SK-N-MC (cell line): ENCODE results near the gene NLK.
"Not testable (repeated sequence)": the region's sequence is repeated elsewhere in the genome, so short reads cannot be mapped to it uniquely, and the experiment has no call there.

Experiments
- DNase-seq: peaks from one replicate; pipeline ENCODE4 v3.0.0-alpha.2; 2011; ENCODE audit warnings: low read depth, low spot score
- H3K27ac ChIP-seq: fragments of 200-600 bp; sonication (generic); 2 replicates; pipeline ENCODE4 v1.5.1; 2016; ENCODE audit warnings: mixed run types
- H3K36me3 ChIP-seq: fragments of 200-600 bp; sonication (generic); 2 replicates; pipeline ENCODE4 v1.6.1; 2017; ENCODE audit warnings: antibody characterized with exemption, low read length, mixed read lengths; ENCODE audit not compliant: insufficient read depth
- H3K4me3 ChIP-seq: fragments of 200-600 bp; sonication (generic); 2 replicates; pipeline ENCODE4 v1.5.1; 2016
- H3K9ac ChIP-seq: fragments of 200-600 bp; sonication (generic); 2 replicates; pipeline ENCODE4 v1.8.0; 2017; ENCODE audit warnings: mixed run types, mixed read lengths; ENCODE audit not compliant: insufficient read length
- H3K9me3 ChIP-seq: fragments of 200-600 bp; sonication (generic); 2 replicates; pipeline ENCODE4 v1.6.1; 2017; ENCODE audit warnings: low read depth, mild to moderate bottlenecking, antibody characterized with exemption, low read length, moderate library complexity, mixed read lengths
- EZH2 ChIP-seq: fragments of 200-600 bp; sonication (generic); IDR thresholded peaks from one replicate; pipeline ENCODE4 v1.6.1; 2017; ENCODE audit warnings: antibody characterized with exemption
- FOXP2 ChIP-seq: optimal IDR thresholded peaks from 2 replicates; pipeline ENCODE3; 2011; ENCODE audit warnings: mild to moderate bottlenecking, moderate library complexity; ENCODE audit not compliant: insufficient read depth; ENCODE audit errors: extremely low read length, control extremely low read depth
- POLR2AphosphoS5 ChIP-seq: IDR thresholded peaks from 2 replicates; pipeline ENCODE4 v1.6.1; 2012; ENCODE audit warnings: mild to moderate bottlenecking, low read depth, low read length, borderline replicate concordance

The NLK gene

GRCh38 chr17:28173031-28173561 lies 130.6 kb downstream of the NLK start:
- no peak overlapping the region for H3K9ac ChIP-seq
- no peaks in the 10 kb centered on the region for H3K9me3 ChIP-seq
- DNase-seq = no peak
- H3K36me3 ChIP-seq = peaks cover 3% of the 10 kb centered on the region
- H3K4me3 ChIP-seq = peak overlapping the region; percentile 50; the same call in 1 of the 2 replicates
- H3K27ac ChIP-seq = peak overlapping the region; percentile 77
- no peak for TF ChIP-seq POLR2AphosphoS5
- no peak for TF ChIP-seq EZH2
- no peak for TF ChIP-seq FOXP2

GRCh38 chr17:28173801-28174200 lies 131.3 kb downstream of the NLK start:
- H3K36me3 ChIP-seq = no peaks in the 10 kb centered on the region; the same call in 1 of the 2 replicates
- H3K9me3 ChIP-seq = no peaks in the 10 kb centered on the region
- TF ChIP-seq FOXP2 = no peak
- no peak for TF ChIP-seq POLR2AphosphoS5
- TF ChIP-seq EZH2 = no peak
- peak overlapping the region; percentile 35 for H3K27ac ChIP-seq
- peak overlapping the region; percentile 9; the same call in 1 of the 2 replicates for H3K4me3 ChIP-seq
- H3K9ac ChIP-seq = no peak overlapping the region
- DNase-seq = no peak

- H3K4me3 ChIP-seq = no peak overlapping the region
- H3K9me3 ChIP-seq = no peaks in the 10 kb centered on the region
- DNase-seq = no peak
- H3K36me3 ChIP-seq = no peaks in the 10 kb centered on the region; the same call in 1 of the 2 replicates
- no peak for TF ChIP-seq EZH2
- no peak for TF ChIP-seq FOXP2
- no peak for TF ChIP-seq POLR2AphosphoS5
- peak overlapping the region; percentile 35 for H3K27ac ChIP-seq
- no peak overlapping the region for H3K9ac ChIP-seq
Measured at GRCh38 chr17:28174352-28175046, 132.0 kb downstream of the NLK start.

GRCh38 chr17:28177351-28177750 lies 134.9 kb downstream of the NLK start:
- TF ChIP-seq FOXP2 = no peak
- TF ChIP-seq POLR2AphosphoS5 = no peak
- TF ChIP-seq EZH2 = no peak
- H3K36me3 ChIP-seq = no peaks in the 10 kb centered on the region; the same call in 1 of the 2 replicates
- H3K27ac ChIP-seq = no peak overlapping the region; the same call in 1 of the 2 replicates
- no peak overlapping the region for H3K9ac ChIP-seq
- H3K4me3 ChIP-seq = no peak overlapping the region
- H3K9me3 ChIP-seq = no peaks in the 10 kb centered on the region
- DNase-seq = no peak

GRCh38 chr17:28178800-28179199 lies 136.3 kb downstream of the NLK start:
- Histone ChIP-seq H3K4me3 (no peak overlapping the region), H3K9ac (no peak overlapping the region), H3K9me3 (no peaks in the 10 kb centered on the region), H3K27ac (no peak overlapping the region), H3K36me3 (no peaks in the 10 kb centered on the region; the same call in 1 of the 2 replicates)
- DNase-seq = no peak
- no peak for TF ChIP-seq POLR2AphosphoS5
- no peak for TF ChIP-seq EZH2
- TF ChIP-seq FOXP2 = no peak

GRCh38 chr17:28180449-28180848 lies 138.0 kb downstream of the NLK start:
- Histone ChIP-seq H3K36me3 (peaks cover 14% of the 10 kb centered on the region), H3K9ac (no peak overlapping the region), H3K9me3 (0 out of 2 replicates have a peak, but pooled peaks cover 4% of the 10 kb centered on the region), H3K27ac (peak overlapping the region; percentile 51), H3K4me3 (no peak overlapping the region)
- DNase-seq = no peak
- TF ChIP-seq POLR2AphosphoS5 = no peak
- no peak for TF ChIP-seq FOXP2
- no peak for TF ChIP-seq EZH2

- no peak for TF ChIP-seq FOXP2
- TF ChIP-seq POLR2AphosphoS5 = no peak
- TF ChIP-seq EZH2 = no peak
- no peak overlapping the region for H3K27ac ChIP-seq
- H3K36me3 ChIP-seq = peaks cover 25% of the 10 kb centered on the region
- no peak overlapping the region for H3K4me3 ChIP-seq
- no peak overlapping the region for H3K9ac ChIP-seq
- DNase-seq = no peak
- H3K9me3 ChIP-seq = 0 out of 2 replicates have a peak, but pooled peaks cover 7% of the 10 kb centered on the region
Measured at GRCh38 chr17:28181568-28181967, 139.1 kb downstream of the NLK start.

GRCh38 chr17:28182559-28182958 lies 140.1 kb downstream of the NLK start:
- Histone ChIP-seq H3K9ac (no peak overlapping the region), H3K4me3 (no peak overlapping the region), H3K9me3 (0 out of 2 replicates have a peak, but pooled peaks cover 7% of the 10 kb centered on the region), H3K27ac (no peak overlapping the region), H3K36me3 (peaks cover 26% of the 10 kb centered on the region)
- TF ChIP-seq EZH2 (no peak), POLR2AphosphoS5 (no peak), FOXP2 (no peak)
- DNase-seq = no peak

GRCh38 chr17:28185658-28186057 lies 143.2 kb downstream of the NLK start:
- peaks cover 26% of the 10 kb centered on the region for H3K36me3 ChIP-seq
- 0 out of 2 replicates have a peak, but pooled peaks cover 7% of the 10 kb centered on the region for H3K9me3 ChIP-seq
- DNase-seq = no peak
- no peak overlapping the region for H3K4me3 ChIP-seq
- H3K27ac ChIP-seq = no peak overlapping the region
- no peak overlapping the region for H3K9ac ChIP-seq
- no peak for TF ChIP-seq POLR2AphosphoS5
- TF ChIP-seq FOXP2 = no peak
- TF ChIP-seq EZH2 = no peak

GRCh38 chr17:28186472-28186871 lies 144.0 kb downstream of the NLK start:
- DNase-seq, H3K4me3 ChIP-seq, H3K9ac ChIP-seq, H3K9me3 ChIP-seq, H3K27ac ChIP-seq: not testable (repeated sequence)
- H3K36me3 ChIP-seq = peaks cover 28% of the 10 kb centered on the region
